IPS DF 6.9 (cell line): Measurements from ENCODE around the gene RETREG2.

Experiments
- DNase-seq: peaks from one replicate; pipeline ENCODE4 v3.0.0-alpha.2; 2013; ENCODE audit warnings: low read depth, low spot score
- H3K27ac ChIP-seq: one replicate; pipeline ENCODE4 v1.5.1; 2013; ENCODE audit warnings: low read length, control low read depth
- H3K27me3 ChIP-seq: 2 replicates; pipeline ENCODE4 v1.6.1; 2013; ENCODE audit warnings: mild to moderate bottlenecking, low read length; ENCODE audit not compliant: control insufficient read depth, insufficient read depth
- H3K36me3 ChIP-seq: 2 replicates; pipeline ENCODE4 v1.6.1; 2013; ENCODE audit warnings: low read length; ENCODE audit not compliant: control insufficient read depth, insufficient read depth
- H3K4me1 ChIP-seq: 2 replicates; pipeline ENCODE4 v1.6.1; 2013; ENCODE audit warnings: low read length; ENCODE audit not compliant: control insufficient read depth, insufficient read depth
- H3K4me3 ChIP-seq: 2 replicates; pipeline ENCODE4 v1.5.1; 2013; ENCODE audit warnings: mild to moderate bottlenecking, low read length
- H3K9me3 ChIP-seq: 2 replicates; pipeline ENCODE4 v1.6.1; 2013; ENCODE audit warnings: low read length, inconsistent platforms; ENCODE audit not compliant: control insufficient read depth, insufficient read depth
- WGBS: extraction: QIAGEN DNeasy Blood & Tissue Kit; methylation state at CpG from one replicate; pipeline ENCODE4 v1.1.7; 2013; ENCODE audit warnings: mixed read lengths, missing lambda C conversion rate; ENCODE audit not compliant: insufficient read length, insufficient coverage; 5-methylcytosine and 5-hydroxymethylcytosine counted together

RETREG2 gene

GRCh38 chr2:219228041-219228910 lies 50.2 kb downstream of the RETREG2 start:
- Histone ChIP-seq H3K4me1 (0 out of 2 replicates have a peak, but pooled peaks cover 3% of the 10 kb centered on the region), H3K27me3 (no peaks in the 10 kb centered on the region), H3K36me3 (peaks cover 21% of the 10 kb centered on the region), H3K4me3 (peak overlapping the region; percentile 89; the same call in 1 of the 2 replicates), H3K27ac (no peak overlapping the region), H3K9me3 (no peaks in the 10 kb centered on the region)
- no CpG with 5 or more reads among the region's 7 CpGs for WGBS
- DNase-seq = no peak

- Histone ChIP-seq H3K27ac (no peak overlapping the region), H3K4me1 (0 out of 2 replicates have a peak, but pooled peaks cover 3% of the 10 kb centered on the region), H3K36me3 (peaks cover 14% of the 10 kb centered on the region)
Measured at GRCh38 chr2:219228911-219229304, 50.8 kb downstream of the RETREG2 start.

GRCh38 chr2:219229305-219230058 lies 51.4 kb downstream of the RETREG2 start, which contains the start of the genes ANKZF1 and ATG9A:
ANKZF1 (plus strand) TSS chr2:219229806; CDS start chr2:219230258, 452 bp downstream.
ATG9A (minus strand) TSS chr2:219229636; CDS start chr2:219228024, 1,612 bp downstream.
- no peak for DNase-seq
- H3K4me1 ChIP-seq = 0 out of 2 replicates have a peak, but pooled peaks cover 3% of the 10 kb centered on the region
- H3K36me3 ChIP-seq = peaks cover 9% of the 10 kb centered on the region
- WGBS = no CpG with 5 or more reads among the region's 80 CpGs
- no peak within 1 kb of the TSS for H3K27ac ChIP-seq
- H3K9me3 ChIP-seq = no peaks in the 10 kb centered on the region
- H3K4me3 ChIP-seq = peak within 1 kb of the TSS; percentile 89
- H3K27me3 ChIP-seq = no peaks in the 10 kb centered on the region

More at GRCh38 chr2:219228911-219229304, 50.8 kb downstream of the RETREG2 start:
- WGBS = no CpG with 5 or more reads among the region's 19 CpGs
- Histone ChIP-seq H3K4me3 (peak overlapping the region; percentile 89), H3K27me3 (no peaks in the 10 kb centered on the region), H3K9me3 (no peaks in the 10 kb centered on the region)
- DNase-seq = no peak

- peak overlapping the region; percentile 89 for H3K4me3 ChIP-seq
- peaks cover 8% of the 10 kb centered on the region; the same call in 1 of the 2 replicates for H3K36me3 ChIP-seq
- 0 out of 2 replicates have a peak, but pooled peaks cover 3% of the 10 kb centered on the region for H3K4me1 ChIP-seq
- H3K27ac ChIP-seq = no peak overlapping the region
- H3K9me3 ChIP-seq = no peaks in the 10 kb centered on the region
- WGBS = no CpG with 5 or more reads among the region's 24 CpGs
- H3K27me3 ChIP-seq = no peaks in the 10 kb centered on the region
- no peak for DNase-seq
Measured at GRCh38 chr2:219230059-219230540, 52.0 kb downstream of the RETREG2 start.

GRCh38 chr2:219234331-219234730 lies 56.3 kb downstream of the RETREG2 start:
- DNase-seq = no peak
- Histone ChIP-seq H3K27ac (no peak overlapping the region), H3K4me3 (no peak overlapping the region), H3K4me1 (no peaks in the 10 kb centered on the region), H3K36me3 (peaks cover 23% of the 10 kb centered on the region), H3K9me3 (no peaks in the 10 kb centered on the region), H3K27me3 (no peaks in the 10 kb centered on the region)
- WGBS = no CpG with 5 or more reads among the region's 3 CpGs
